CD4-positive, alpha-beta T cell treated with Interleukin-21 for 1 hour (primary cell): Measurements from ENCODE around the gene MCAM.

Experiments used
- DNase-seq: peaks from one replicate; pipeline ENCODE4 v3.0.0-alpha.2; 2020

MCAM gene

DNA sequence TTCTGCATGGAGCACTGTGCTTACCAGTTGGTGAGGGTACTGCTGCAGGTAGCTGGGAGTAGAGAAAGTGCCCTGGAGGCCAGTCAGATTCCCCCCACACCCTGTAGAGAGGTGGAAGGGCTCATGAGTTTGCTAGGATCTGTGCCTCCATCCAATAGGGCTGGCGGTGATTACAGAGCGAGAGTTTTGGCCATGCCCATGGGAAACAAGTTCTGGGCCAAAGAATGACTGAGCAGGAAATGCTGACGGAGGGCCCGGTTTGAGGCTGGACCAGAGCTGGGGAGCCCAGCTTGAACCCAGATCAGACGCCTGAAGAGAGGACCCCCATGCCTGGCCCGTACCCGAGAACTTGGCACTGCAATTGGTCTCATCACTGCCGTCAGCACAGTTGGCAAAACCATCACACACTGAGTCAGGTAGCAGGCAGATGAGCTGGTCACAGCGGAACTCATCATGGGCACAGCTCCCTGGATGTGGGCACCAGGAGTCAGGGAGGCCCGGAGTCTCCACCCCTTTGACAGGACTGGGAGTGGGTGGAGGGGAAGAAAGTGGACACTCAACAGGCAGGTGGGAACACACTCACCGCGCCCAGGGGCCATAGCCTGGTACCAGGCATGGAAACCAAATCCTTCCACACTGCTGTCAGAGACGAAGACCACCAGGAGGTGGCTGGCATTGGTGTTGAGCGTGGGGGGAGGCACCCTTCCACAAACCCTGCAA lies 27.5 kb upstream of the MCAM start:
- DNase-seq: no peak

- no peak for DNase-seq
Measured at GRCh38 chr11:119343726-119344125, 26.8 kb upstream of the MCAM start.

- no peak for DNase-seq
Measured at GRCh38 chr11:119342362-119343130, 25.6 kb upstream of the MCAM start.

GRCh38 chr11:119342023-119342300 lies 25.0 kb upstream of the MCAM start:
- no peak for DNase-seq

GRCh38 chr11:119341222-119342022 lies 24.5 kb upstream of the MCAM start:
- DNase-seq: no peak

DNA sequence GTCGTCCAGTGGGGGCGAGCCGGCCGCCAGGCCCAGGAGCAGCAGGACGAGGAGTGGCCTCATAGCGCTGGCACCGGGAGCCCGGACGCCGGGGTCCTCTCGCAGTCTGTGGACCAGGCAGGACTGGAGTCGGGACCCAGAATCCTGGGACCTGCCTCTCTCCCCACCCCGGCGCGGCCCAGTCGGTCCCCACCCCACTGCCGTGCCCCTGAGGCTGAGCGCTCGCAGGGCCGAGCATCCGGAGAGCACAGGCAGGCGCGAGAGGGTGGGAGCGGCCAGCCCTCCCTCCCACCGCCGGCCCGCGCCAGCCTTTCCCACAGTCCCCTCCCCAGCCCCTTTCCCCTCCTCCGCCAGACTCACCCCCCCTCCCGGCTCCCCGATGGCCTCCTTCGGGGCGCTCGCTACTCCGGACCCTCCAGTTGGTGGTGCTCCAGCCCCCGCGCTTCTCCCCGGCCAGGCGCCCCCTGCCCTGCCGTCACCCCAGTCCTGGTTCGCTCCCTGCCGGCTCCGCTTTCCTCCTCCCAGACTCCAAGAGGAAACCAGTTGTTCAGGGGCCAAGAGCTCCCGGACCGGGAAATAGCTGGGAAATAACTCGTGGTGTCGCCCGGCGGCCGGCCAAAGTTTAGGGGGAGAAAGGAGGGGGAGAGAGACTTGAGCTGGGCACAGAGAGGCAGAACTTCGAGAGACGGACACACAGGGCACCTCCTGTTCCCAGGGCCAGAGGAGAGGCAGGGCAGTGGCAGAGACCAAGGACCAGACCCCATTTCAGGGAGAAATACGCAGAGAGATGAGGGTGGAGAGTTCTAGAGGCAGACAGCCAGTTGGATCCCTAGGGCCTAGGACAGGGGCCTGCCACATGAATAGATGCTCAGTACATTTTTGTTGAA lies 23.6 kb upstream of the MCAM start, which contains the start of gene C1QTNF5:
TSS of gene C1QTNF5 (minus strand) at position 549 of the 887 bp plus-strand sequence. CDS start at position 63, 486 bp downstream.
- DNase-seq: no peak

- peak; percentile 20 for DNase-seq
Measured at GRCh38 chr11:119339589-119340334, 22.8 kb upstream of the MCAM start.

DNA sequence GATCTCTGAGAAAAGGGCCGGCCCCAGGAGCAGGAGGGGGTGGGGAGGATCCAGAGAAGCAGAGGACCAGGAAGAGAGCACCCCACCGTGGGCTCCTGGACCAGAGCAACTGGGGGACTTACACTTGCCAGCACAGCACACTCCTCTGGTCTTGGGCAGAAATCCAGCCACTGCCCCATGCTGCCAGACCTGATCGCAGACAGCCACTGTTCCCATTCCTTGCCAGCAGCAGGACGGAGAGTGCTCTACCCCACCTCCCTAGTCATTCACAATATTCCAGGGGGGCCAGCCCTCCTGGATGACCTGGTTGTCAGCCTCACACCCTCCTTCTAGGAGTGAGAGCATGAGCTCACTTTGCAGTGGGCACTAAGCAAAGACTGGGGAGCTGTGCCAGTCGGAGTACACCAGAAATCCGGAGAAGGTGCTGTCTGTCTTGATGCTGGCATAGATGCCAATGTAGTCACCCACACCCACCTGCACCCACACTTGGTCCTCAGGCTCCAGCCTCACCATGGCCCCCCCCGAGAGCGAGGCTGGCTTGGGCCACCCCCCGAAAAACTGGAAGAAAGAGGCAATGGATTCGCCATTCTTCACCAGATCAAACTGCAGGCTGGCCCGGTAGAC lies 22.1 kb upstream of the MCAM start:
- DNase-seq: no peak

DNA sequence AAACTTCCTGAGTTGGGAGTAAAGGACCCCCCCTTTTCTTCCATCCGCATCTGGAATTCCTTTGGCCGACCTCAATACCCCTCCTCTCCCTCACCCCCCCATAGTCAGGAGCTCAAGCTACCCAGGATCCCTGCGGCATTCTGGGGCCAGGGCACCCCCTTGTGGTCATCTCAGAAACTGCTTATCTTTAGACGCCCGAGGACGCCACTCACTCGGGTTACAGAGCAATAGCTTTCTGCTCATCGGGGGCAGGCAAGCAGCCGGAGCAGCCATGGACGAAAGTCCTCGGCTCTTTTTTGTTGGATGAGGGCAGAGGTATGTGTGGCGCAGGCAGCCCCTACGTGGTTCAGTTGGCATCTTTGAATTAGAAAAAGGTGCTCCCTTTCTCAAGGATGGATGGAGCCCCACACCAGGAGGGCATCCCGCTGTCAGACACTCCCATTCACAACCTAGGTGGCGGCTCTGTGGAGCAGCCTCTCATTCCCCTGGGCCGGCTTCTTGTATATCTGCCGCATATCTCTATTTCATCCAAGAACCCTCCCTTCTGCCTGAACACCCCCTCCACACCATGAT lies 21.5 kb upstream of the MCAM start:
- DNase-seq: peak; percentile 75

GRCh38 chr11:119337581-119338317 lies 20.8 kb upstream of the MCAM start:
- DNase-seq: no peak

DNA sequence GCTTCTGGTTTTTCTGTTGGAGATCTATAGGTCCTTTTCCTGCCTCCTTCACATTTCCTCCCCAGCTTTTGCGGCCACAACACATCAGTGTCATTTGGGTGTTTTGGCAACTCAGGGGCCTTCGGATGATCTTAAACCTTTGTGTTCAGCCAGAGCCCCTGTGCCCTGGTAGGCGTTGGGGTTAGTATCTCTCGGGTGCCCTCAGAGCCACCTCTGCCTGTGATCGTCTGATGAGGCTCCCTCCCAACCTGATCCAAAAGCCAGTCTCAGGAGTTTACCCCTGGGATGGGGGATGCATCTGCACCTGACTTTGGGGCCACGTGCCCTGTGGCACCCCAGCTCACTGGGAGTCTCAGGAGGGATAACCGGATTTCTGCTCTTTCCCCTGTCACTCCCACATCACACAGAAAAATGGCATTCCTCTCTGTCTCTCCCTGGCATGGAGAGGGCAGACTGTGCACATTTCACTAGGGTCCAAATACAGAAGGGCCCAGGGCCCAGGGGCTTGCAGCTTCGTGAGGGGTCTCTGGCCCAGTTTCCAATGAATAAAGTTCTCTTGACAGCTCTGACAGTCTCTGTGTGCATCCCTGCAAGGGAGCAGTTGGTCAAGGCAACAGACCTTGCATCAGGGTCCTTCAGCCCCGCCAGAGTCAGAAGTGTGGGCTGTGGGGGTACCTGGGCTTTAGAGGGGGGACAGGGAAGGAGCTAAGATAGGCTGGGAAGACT lies 20.0 kb upstream of the MCAM start:
- DNase-seq: no peak

DNA sequence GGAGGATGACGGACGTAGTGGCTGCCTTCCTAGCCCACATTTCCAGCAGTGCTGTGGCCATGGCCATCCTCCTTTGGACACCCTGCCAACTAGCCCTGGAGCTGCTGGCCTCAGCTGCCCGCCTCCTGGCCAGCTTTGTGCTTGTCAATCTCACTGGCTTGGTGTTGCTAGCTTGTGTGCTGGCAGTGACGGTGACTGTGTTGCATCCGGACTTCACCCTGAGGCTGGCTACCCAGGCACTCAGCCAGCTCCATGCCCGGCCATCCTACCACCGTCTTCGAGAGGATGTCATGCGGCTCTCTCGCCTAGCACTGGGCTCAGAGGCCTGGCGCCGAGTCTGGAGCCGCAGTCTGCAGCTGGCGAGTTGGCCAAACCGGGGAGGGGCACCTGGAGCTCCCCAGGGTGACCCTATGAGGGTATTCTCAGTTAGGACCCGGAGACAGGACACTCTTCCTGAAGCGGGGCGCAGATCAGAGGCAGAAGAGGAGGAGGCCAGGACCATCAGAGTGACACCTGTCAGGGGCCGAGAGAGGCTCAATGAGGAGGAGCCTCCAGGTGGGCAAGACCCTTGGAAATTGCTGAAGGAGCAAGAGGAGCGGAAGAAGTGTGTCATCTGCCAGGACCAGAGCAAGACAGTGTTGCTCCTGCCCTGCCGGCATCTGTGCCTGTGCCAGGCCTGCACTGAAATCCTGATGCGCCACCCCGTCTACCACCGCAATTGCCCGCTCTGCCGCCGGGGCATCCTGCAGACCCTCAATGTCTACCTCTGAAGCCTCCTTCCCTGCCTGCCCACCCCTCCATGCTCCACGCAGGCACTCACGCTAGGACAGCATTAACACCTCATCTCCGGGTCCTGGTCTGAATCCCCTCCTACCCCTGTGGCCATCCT lies 19.0 kb upstream of the MCAM start:
- DNase-seq: no peak

GRCh38 chr11:119335091-119335654 lies 18.2 kb upstream of the MCAM start:
- no peak for DNase-seq

GRCh38 chr11:119334174-119334930 lies 17.4 kb upstream of the MCAM start, which contains the start of gene RNF26:
Gene RNF26, plus strand, starts transcription at chr11:119334527. Its CDS starts 596 bp downstream, at chr11:119335123.
- DNase-seq: peak; percentile 97

GRCh38 chr11:119332111-119332765 lies 15.3 kb upstream of the MCAM start:
- no peak for DNase-seq

DNA sequence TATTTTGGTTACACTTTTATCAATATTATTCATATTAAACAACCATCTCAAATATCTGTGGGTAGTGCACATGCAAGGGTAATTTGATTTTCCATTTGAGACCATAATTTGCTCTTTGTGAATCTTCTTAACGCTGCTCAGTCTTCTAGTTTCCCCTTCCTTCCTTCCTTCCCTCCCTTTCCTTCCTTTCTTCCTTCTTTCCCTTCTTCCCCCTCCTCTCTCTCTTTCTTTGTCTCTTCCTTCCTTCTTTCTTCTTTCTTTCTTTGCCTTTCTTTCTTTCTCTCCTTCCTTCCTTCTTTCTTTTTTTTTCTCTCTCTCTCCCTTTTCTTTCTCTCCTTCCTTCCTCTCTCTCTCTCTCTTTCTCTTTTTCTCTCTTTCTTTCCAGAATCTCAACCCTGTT lies 13.3 kb upstream of the MCAM start:
- no peak for DNase-seq

GRCh38 chr11:119329320-119329719 lies 12.4 kb upstream of the MCAM start:
- DNase-seq: no peak
